HS-5 (cell line): ENCODE results near the gene TMEM121.

Source experiments
- DNase-seq: peaks from one replicate; pipeline ENCODE4 v3.0.0-alpha.2; 2012; ENCODE audit warnings: low read depth

TMEM121 gene

DNA sequence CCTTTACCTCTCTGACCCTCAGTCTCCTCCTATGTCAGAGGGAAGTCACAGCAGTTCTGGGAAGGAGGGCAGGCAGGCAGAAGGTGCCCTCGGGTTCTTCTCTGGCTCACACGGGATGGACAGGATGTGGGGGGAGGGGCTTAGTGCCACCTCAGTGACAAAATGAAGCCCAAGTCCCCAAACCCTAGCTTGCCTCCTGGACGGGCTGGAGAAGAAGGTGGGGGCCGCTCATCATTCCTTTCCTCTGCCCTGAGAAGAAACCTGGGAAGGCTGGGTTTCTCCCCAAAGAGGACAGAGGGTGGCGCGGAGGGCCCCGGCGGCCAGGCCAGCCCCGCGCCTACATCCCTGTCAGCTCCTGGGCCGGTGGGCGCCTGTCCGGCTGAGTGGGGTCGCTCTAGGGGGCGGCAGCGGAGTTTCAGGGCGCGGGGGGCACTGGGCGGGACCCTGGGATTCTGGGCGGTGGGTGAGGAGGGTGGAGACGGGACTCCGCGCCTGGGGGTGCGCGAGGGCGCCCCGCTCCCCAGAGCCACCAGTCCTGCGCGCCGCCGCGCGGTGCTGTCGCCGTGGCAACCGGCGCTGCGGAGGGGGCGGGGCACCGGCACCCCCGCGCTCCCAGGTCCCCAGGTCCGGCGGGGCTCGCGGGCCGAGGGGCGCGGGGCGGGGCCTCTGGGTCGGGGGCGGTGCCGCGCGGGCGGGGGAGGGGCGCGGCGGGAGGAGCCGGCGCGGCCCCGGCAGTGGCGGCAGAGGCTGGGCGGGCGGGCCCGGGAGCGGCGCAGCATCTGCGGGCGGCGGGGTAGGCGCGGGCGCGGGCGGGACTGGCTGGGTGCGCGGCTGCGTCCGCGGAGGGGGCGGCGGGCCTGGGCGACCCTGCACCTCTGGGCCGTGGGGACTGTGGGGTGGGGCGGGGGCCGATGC, at the start of gene TMEM121:
Gene TMEM121 (plus strand): TSS at position 723 of the 915 bp plus-strand sequence. CDS start 2,252 bp downstream, outside the sequence.
- DNase-seq = no peak

DNA sequence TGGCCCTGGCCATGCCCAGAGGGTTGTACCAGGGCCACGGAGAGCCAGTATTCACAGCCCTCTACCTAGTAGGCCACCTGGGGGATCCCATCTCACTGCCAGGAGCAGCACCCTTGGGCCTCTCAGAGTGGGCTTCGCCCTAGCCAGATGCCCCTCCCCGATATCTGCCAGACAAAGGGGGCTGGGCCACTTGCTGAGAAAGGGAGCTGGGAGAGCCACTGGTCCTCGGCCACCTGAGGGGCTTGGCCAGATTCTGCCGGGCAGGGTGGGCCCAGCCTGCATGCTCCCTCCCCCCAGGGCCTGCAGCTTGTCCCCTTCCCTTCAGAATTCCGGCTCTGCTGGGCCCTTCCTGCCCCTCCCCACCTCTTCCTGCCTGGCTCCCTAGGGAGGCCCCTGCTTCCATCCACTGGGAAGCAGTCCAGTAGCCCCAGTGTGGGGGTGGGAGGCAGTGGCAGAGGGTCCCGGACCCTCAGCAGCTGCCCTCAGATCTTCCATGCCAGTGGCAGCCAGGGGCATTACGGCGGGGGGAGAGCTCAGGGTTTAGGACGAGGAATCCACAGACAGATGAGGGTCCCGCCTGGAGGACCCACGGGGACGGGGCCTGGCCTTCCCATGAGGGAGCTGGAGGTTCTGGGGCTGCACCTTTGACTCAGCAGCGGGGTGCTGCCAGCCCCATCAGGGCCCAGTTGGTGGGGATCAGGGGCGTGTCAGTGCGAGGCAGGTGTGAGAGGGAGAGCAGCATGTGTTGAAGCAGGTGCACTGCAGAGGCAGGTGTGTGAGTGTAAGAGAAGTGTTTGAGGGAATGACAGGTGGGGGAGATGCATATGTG, 49.3 kb upstream of the TMEM121 start:
- no peak for DNase-seq

DNA sequence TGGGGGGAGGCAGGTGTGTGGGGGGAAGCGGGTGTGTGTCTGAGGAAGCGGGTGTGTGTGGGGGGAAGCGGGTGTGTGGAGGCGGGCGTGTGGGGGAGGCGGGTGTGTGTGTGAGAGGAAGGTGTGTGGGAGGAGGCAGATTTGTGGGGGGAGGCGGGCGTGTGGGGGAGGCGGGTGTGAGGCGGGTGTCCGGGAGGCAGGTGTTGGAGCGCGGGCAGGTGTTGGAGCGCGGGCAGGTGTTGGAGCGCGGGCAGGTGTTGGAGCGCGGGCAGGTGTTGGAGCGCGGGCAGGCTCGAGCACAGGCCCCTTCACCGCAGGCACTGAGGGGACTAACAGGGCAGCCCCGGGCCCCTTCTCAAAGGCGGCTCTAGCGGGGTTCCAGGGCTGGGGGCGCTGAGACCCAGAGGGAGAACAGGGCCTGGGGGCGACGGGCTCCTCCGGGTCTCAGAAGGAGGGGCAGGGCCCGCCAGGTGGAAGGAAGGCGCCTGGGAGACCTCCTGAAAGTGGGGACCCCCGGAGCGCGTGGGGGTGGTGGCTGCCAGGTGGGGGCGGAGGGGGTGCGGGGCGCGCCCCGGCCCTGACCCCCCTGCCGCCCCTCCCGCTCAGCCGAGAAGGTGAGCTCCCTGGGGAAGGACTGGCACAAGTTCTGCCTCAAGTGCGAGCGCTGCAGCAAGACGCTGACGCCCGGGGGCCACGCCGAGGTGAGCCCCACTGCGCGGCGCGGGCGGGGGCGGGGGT, 48.6 kb upstream of the TMEM121 start:
- no peak for DNase-seq

DNA sequence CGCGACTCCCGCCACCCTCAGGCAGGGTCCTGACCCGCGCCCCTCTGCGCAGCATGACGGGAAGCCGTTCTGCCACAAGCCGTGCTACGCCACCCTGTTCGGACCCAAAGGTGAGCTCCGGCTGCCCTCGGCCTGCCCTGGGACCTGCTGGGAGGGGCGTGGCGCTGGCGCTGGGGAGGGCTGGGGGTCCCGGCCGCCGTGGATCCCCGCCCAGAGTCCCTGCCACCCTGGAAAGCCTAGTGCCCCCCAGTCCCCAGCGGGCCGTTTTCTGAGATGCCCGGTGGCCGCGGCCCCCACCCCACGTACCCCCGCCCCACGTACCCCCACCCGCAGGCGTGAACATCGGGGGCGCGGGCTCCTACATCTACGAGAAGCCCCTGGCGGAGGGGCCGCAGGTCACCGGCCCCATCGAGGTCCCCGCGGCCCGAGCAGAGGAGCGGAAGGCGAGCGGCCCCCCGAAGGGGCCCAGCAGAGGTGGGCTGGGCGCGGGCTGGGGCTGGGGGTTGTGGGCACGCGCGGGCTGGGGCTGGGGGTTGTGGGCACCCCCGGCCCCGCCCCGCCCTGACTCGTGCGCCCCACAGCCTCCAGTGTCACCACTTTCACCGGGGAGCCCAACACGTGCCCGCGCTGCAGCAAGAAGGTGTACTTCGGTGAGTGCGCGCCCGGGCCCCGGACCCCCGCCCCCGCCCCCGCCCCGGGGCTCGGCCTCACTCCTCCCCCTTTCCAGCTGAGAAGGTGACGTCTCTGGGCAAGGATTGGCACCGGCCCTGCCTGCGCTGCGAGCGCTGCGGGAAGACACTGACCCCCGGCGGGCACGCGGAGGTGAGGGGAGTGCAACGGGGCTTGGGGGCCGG, 47.8 kb upstream of the TMEM121 start:
- no peak for DNase-seq

GRCh38 chr14:105479431-105480158, 46.8 kb upstream of the TMEM121 start:
- DNase-seq = no peak

DNA sequence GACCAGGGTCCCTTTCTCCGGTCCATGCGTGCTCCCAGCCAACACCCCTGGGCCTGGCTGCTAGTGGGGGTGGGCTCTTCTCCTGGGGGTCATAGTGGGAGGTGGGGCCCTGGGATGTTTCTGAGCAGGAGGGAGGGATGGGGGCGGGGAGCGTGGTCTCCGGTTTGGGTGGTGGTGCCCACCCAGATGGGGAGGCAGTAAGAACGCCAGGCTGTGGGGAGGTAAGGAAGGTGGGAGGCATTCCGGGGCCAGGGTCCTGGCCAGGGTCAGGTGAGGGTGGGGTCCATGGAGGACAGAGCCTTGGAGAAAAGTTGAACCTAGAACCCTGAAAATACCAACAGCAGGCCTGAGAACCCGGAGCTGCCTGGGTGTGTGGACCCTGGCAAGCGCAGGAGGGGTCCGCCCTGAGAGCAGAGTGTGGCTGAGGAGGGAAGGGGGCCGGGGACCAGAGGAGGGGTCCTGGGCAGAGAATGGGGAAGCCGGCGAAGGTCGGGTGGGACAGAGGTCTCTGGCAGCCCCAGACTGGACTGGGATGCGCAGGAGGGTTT, 46.1 kb upstream of the TMEM121 start:
- no peak for DNase-seq

- DNase-seq = peak; percentile 48
Observed at GRCh38 chr14:105480807-105481801, 45.3 kb upstream of the TMEM121 start.

DNA sequence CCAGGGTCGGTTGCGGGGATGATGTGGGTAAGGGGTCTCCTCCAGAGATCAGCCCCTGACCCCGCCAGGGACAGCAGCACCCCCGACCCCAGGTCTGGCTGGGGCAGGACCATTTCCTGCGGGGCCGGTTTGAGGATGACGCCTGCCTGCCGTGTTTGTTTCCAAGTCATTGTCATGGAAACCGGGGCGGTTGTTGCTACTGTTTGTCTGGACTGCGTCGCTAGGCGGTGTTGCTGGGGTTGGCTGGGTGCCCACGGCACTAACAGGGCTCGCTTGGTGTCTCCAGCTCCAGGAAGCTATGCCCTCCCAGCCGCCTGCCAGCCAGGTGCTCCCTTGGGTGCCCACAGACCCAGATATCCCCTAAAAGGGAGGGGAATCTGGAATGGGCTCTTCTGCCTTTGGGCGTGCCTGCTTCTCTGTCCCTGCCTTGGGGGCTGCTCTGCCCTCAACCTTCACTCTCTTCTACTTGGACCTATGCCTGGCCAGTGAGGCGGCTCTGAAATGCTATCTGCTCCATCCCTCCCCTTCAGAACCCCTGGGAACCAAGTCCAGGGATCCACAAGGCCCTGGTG, 44.4 kb upstream of the TMEM121 start:
- DNase-seq = peak; percentile 87

GRCh38 chr14:105482486-105483110, 43.8 kb upstream of the TMEM121 start:
- no peak for DNase-seq

DNA sequence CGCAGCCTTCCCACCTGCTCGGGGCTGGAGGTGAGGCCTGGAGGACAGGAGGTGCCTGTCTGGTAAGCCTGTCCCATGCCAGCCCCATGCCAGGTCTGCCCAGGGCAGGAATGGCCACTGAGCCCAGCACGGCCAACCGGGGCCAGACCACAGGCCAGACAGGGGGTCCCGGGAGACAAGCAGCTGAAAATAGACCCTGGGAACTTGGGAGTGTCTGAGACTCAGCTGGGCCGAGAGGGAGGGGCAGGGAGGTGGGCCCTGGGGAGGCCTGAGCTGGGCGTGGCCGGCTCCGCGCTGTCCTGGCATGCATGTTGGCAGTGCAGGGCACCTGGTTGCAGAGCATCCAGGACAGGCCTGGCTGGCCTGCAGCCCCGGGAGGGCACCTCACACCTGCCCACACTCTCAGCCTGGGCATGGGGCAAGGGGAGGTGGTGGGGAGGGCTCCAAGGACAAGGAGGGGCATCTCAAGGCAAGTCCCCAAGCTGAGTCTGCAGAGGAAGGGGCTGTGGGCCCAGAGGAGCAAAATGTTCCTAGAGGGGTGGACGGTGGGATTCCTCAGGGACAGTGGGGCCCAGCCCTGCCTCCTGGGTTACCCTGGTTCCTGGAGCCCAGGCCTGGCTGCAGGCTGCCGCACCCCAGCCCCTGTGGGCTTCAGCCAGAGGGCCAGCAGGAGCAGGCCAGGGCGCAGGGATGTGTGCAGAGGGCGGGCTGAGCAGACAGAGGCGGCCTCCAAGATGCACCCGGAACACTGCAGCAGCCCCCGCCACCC, 42.9 kb upstream of the TMEM121 start:
- no peak for DNase-seq

- no peak for DNase-seq
Observed at GRCh38 chr14:105484069-105484996, 42.0 kb upstream of the TMEM121 start.

DNA sequence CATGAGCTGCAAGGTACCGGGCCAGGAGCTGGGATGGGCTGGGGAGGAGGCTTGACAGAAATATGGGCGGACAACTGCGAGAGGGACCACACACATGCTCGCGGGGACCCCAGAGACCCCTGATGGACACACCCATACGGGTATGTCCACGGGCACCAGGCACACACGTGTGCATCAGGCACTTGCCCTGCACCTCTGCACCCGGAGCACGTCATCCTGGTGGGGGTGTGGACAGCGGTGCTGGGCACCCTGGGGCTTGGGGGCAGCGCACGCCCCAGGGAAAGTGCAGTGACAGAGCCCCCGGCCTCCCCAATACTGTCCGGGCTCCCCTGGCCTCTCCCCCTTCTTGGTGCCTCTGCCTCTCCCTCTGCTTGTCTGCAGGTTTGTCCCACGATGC, 41.4 kb upstream of the TMEM121 start:
- no peak for DNase-seq

- DNase-seq = no peak
Observed at GRCh38 chr14:105485739-105486162, 40.6 kb upstream of the TMEM121 start.

DNA sequence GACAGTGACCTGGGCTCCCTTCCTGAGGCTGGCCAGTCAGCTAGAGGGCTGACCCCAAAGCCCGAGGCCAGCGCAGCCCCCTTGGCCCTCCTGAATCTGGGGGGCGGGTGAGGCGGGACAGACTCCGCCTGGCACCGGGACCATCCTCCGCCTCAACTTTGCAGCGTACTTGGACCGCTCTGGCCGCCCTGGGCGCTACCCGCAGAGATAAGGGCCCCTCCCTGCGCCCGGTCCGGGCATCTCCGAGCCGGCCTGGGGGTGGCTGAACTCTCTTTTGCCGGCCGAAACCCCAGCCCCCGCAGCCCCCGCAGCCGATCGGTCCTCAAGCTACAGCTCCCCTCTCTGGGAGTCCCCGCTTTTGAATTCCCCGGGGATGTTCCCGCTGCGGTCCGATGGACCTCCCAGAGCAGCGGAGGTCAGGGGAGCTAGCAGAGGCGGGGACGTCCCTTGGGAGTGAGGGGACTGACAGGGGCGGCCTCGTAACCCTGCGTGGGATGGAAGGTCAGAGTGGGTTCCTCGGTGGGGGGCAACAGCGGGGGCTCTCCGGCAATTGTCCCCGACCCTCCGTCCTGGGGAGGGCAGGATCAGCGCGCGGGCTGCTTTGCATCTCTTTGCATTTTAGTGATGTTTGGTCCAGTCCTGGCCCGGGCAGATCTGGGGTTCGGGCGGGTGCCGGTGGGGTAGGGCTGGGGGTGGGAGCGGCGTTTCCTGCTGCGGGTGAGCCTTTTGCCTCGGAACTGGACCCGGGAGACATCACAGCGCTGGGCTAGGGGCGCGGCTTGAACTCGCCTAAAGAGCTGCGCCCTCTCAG, 40.0 kb upstream of the TMEM121 start, which contains the start of gene CRIP1:
Gene CRIP1 (plus strand): TSS at position 724 of the 811 bp plus-strand sequence. CDS start 374 bp downstream, outside the sequence.
- no peak for DNase-seq

- no peak for DNase-seq
Observed at GRCh38 chr14:105486974-105487448, 39.4 kb upstream of the TMEM121 start.
